Dendritic cell treated with granulocyte-macrophage colony-stimulating factor and Interleukin-4, amounts not matched to agents 40 ng/mL and 50 ng/mL, for 4 days (primary cell): ENCODE data around the gene KIAA1328.

Source experiments
- H3K27ac Mint-ChIP-seq: one replicate; pipeline ENCODE4 v1.8.0; 2022; ENCODE audit warnings: mild to moderate bottlenecking, mixed read lengths
- H3K27me3 Mint-ChIP-seq: one replicate; pipeline ENCODE4 v1.8.0; 2022; ENCODE audit warnings: mild to moderate bottlenecking, mixed read lengths
- H3K36me3 Mint-ChIP-seq: one replicate; pipeline ENCODE4 v1.8.0; 2022; ENCODE audit warnings: low read depth, mixed read lengths
- H3K4me1 Mint-ChIP-seq: one replicate; pipeline ENCODE4 v1.8.0; 2022; ENCODE audit warnings: low read depth, mixed read lengths
- H3K4me3 Mint-ChIP-seq: one replicate; pipeline ENCODE4 v1.8.0; 2022; ENCODE audit warnings: mild to moderate bottlenecking, moderate library complexity, mixed read lengths
- H3K9me3 Mint-ChIP-seq: one replicate; pipeline ENCODE4 v1.8.0; 2022; ENCODE audit warnings: mixed read lengths
- intact Hi-C: fragments of 100-400 bp; cut with micrococcal nuclease; formaldehyde crosslinking; loops from one replicate; pipeline ENCODE4 v1.15.0; 2022

The KIAA1328 gene

DNA sequence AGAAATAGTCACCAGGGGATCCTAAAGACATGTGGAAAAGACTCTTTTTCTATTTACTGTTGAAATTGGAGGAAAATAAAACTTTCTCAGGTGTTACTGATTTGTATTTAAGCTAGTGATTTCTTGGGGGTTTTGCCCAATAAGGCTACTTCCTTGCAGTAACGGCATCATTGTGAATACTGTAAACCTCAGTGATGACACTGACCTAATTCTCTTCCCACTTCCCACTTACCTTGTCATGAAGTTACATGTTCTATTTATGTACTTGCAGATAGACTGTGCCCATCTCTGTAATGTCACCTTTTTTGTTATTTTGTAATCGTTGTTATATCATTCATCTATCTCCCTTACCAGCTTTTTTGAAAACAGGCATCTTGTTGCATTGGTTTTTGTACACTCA lies 134.5 kb downstream of the KIAA1328 start:
- Mint-ChIP-seq H3K4me1 (no peaks in the 10 kb centered on the region), H3K27ac (no peak overlapping the region), H3K36me3 (peaks cover 22% of the 10 kb centered on the region), H3K9me3 (peaks cover 70% of the 10 kb centered on the region), H3K27me3 (no peaks in the 10 kb centered on the region), H3K4me3 (no peak overlapping the region)
- intact Hi-C loops, result no loop called here

DNA sequence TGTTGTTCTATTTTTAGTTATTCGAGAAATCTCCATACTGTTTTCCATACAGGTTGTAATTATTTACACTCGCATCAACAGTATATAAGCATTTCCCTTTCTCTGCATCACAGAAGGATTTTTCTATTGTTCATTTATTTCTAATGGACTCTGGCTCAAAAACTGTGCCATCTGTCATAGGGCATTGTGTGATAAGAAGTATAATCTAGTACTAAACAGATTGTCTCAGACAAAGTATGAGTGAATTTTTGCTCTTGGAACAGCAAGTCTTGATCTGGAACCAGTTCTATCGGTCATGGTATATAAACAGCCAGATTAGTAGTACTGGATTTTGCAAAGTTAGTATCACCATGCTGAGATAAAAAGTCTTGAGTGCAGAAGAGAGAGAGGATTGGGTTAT lies 145.8 kb downstream of the KIAA1328 start:
- H3K27ac Mint-ChIP-seq, result no peak overlapping the region
- H3K4me3 Mint-ChIP-seq, result no peak overlapping the region
- no peaks in the 10 kb centered on the region for H3K4me1 Mint-ChIP-seq
- intact Hi-C loops, result no loop called here
- no peaks in the 10 kb centered on the region for H3K36me3 Mint-ChIP-seq
- peaks cover 24% of the 10 kb centered on the region for H3K9me3 Mint-ChIP-seq
- no peaks in the 10 kb centered on the region for H3K27me3 Mint-ChIP-seq

- Mint-ChIP-seq H3K4me1 (no peaks in the 10 kb centered on the region), H3K27ac (no peak overlapping the region), H3K27me3 (no peaks in the 10 kb centered on the region), H3K4me3 (no peak overlapping the region), H3K36me3 (no peaks in the 10 kb centered on the region), H3K9me3 (peaks cover 8% of the 10 kb centered on the region)
- intact Hi-C loops, result no loop called here
These were observed 148.2 kb downstream of the KIAA1328 start for GRCh38 chr18:36977121-36977520.

- intact Hi-C loops, result no loop called here
- Mint-ChIP-seq H3K27me3 (no peaks in the 10 kb centered on the region), H3K4me1 (no peaks in the 10 kb centered on the region), H3K27ac (no peak overlapping the region), H3K4me3 (no peak overlapping the region), H3K9me3 (peaks cover 35% of the 10 kb centered on the region), H3K36me3 (no peaks in the 10 kb centered on the region)
These were observed 164.1 kb downstream of the KIAA1328 start for GRCh38 chr18:36993068-36993467.

GRCh38 chr18:37006742-37007141 lies 177.8 kb downstream of the KIAA1328 start:
- Mint-ChIP-seq H3K27me3 (no peaks in the 10 kb centered on the region), H3K36me3 (no peaks in the 10 kb centered on the region), H3K27ac (no peak overlapping the region), H3K4me3 (no peak overlapping the region), H3K9me3 (peaks cover 28% of the 10 kb centered on the region), H3K4me1 (no peaks in the 10 kb centered on the region)
- intact Hi-C loops, result no loop called here

- H3K9me3 Mint-ChIP-seq, result peaks cover 21% of the 10 kb centered on the region
- H3K4me1 Mint-ChIP-seq, result no peaks in the 10 kb centered on the region
- no peak overlapping the region for H3K4me3 Mint-ChIP-seq
- no peak overlapping the region for H3K27ac Mint-ChIP-seq
- no peaks in the 10 kb centered on the region for H3K36me3 Mint-ChIP-seq
- H3K27me3 Mint-ChIP-seq, result no peaks in the 10 kb centered on the region
- intact Hi-C loops, result no loop called here
These were observed 183.5 kb downstream of the KIAA1328 start for GRCh38 chr18:37012452-37012851.

DNA sequence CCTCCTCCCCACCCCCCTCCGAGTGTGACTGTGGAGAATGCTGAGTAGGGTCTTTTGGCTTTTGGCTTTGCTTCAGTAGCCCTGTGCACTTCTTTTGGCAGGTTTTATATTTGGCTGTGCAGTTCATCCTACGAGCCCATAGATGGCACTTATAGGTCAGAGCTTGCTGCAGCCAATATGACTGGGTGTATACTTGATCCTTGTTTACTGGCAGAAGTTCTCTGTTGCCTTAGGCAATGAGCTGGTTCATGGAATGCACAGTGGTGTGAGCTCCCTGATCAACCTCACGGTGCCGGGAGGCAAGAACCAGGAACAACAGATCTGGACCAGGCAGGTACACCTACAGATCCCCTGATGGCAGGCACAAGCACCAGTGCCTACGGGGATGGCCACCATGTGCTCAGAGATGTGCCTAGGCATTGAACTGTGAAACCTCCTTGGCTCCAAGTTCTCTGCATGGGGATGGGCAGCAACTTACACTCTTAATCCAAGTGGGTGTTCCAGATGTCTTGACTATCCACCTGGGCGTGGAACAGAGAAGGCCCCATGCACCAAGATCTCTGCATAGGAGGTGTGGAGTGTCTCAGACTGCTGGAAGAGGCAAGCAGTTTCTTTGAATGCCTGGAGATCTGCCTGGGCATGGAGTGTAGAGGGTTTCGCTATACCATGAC lies 190.4 kb downstream of the KIAA1328 start:
- intact Hi-C loops, result no loop called here
- Mint-ChIP-seq H3K9me3 (peaks cover 55% of the 10 kb centered on the region), H3K36me3 (peaks cover 6% of the 10 kb centered on the region), H3K4me1 (no peaks in the 10 kb centered on the region), H3K27me3 (no peaks in the 10 kb centered on the region), H3K27ac (no peak overlapping the region), H3K4me3 (no peak overlapping the region)

DNA sequence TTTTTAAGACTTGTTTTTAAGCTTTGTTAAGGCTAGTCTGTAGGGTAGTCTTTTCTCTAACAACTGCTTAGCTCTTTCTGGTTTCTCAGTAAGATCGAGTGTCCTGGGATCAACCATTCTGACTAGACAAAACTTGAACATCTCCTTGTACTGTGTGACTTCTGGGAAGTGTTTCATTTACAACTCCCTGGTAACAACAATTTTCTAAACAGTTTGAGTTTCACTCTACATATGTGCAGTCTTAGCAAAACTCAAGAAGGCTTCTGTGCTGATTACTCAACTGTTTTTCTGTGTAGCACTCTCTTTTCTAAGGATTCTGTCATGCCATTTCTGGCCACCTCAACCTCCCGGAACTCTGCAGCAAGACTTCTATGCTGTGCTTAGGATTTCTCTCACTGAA lies 204.5 kb downstream of the KIAA1328 start:
- H3K4me3 Mint-ChIP-seq, result no peak overlapping the region
- H3K27ac Mint-ChIP-seq, result no peak overlapping the region
- H3K27me3 Mint-ChIP-seq, result no peaks in the 10 kb centered on the region
- peaks cover 50% of the 10 kb centered on the region for H3K9me3 Mint-ChIP-seq
- H3K36me3 Mint-ChIP-seq, result no peaks in the 10 kb centered on the region
- no peaks in the 10 kb centered on the region for H3K4me1 Mint-ChIP-seq
- intact Hi-C loops, result no loop called here

DNA sequence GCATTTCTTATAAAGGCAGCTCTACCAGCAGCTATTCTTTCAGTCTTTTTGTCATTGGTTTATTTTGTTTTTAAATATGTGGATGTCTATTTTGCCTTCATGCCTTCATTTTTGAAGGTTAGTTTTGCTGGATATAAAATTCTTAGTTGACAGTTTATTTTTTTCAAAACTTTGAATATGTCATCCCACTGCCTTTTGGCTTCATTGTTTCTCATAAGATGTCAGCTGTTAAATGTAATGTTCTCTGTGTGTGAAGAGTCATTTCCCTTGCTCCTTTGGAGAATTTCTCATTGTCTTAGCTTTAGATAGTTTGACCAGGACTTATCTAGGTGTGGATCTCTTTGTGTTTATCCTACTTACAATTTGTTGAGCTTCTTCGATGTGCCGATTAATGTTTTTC lies 213.5 kb downstream of the KIAA1328 start:
- intact Hi-C loops, result no loop called here
- Mint-ChIP-seq H3K36me3 (no peaks in the 10 kb centered on the region), H3K27me3 (no peaks in the 10 kb centered on the region)

DNA sequence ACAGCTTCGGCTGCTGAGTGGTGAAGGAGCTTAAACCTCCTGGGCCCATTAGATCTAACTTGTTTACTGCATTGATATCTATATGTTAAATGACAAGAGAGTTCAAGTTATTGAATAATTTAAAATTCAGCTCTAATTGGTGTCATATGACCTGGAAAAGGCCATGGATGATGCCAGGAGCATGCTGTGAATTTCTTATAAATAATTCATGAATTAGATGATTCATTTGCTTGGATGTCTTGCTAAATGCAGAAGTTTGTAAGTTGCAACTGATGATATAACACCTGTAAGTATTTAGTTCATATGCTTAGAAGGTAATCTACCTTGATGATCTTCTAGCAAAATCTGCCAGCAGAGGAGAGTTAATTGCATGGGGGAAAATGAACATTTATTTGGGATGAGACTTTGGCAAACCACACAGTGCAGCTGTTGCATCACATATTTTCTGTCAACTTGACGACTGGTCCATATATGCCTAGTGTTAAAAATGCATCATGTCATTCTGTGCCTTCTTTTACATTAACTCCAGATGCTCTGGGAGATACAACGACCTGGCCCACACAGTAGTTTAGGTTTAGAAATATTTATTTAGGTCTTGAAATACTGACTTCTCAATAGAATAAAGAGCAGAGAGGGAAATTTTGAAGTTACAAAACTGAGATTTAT lies 226.3 kb downstream of the KIAA1328 start:
- intact Hi-C loops, result no loop called here
- H3K27me3 Mint-ChIP-seq, result no peaks in the 10 kb centered on the region
- no peak overlapping the region for H3K27ac Mint-ChIP-seq
- peaks cover 26% of the 10 kb centered on the region for H3K9me3 Mint-ChIP-seq
- no peaks in the 10 kb centered on the region for H3K4me1 Mint-ChIP-seq
- H3K36me3 Mint-ChIP-seq, result no peaks in the 10 kb centered on the region
- no peak overlapping the region for H3K4me3 Mint-ChIP-seq

More for the DNA sequence above, 213.5 kb downstream of the KIAA1328 start:
- Mint-ChIP-seq H3K27ac (no peak overlapping the region), H3K9me3 (peaks cover 36% of the 10 kb centered on the region), H3K4me3 (no peak overlapping the region), H3K4me1 (no peaks in the 10 kb centered on the region)

- Mint-ChIP-seq H3K4me3 (no peak overlapping the region), H3K27ac (no peak overlapping the region), H3K9me3 (no peaks in the 10 kb centered on the region), H3K27me3 (no peaks in the 10 kb centered on the region), H3K4me1 (no peaks in the 10 kb centered on the region), H3K36me3 (no peaks in the 10 kb centered on the region)
- intact Hi-C loops, result no loop called here
These were observed 235.3 kb downstream of the KIAA1328 start for GRCh38 chr18:37064187-37064586.

GRCh38 chr18:37065254-37065653 lies 236.3 kb downstream of the KIAA1328 start:
- Mint-ChIP-seq H3K4me1 (no peaks in the 10 kb centered on the region), H3K27ac (no peak overlapping the region), H3K9me3 (peaks cover 9% of the 10 kb centered on the region), H3K4me3 (no peak overlapping the region), H3K27me3 (no peaks in the 10 kb centered on the region), H3K36me3 (no peaks in the 10 kb centered on the region)
- intact Hi-C loops, result no loop called here

- no peaks in the 10 kb centered on the region for H3K36me3 Mint-ChIP-seq
- peaks cover 16% of the 10 kb centered on the region for H3K9me3 Mint-ChIP-seq
- H3K27ac Mint-ChIP-seq, result no peak overlapping the region
- intact Hi-C loops, result no loop called here
- no peak overlapping the region for H3K4me3 Mint-ChIP-seq
- H3K27me3 Mint-ChIP-seq, result no peaks in the 10 kb centered on the region
- no peaks in the 10 kb centered on the region for H3K4me1 Mint-ChIP-seq
These were observed 256.0 kb downstream of the KIAA1328 start for GRCh38 chr18:37084912-37085311.

- intact Hi-C loops, result no loop called here
- Mint-ChIP-seq H3K9me3 (peaks cover 15% of the 10 kb centered on the region), H3K4me3 (no peak overlapping the region), H3K27ac (no peak overlapping the region), H3K36me3 (no peaks in the 10 kb centered on the region), H3K27me3 (no peaks in the 10 kb centered on the region), H3K4me1 (no peaks in the 10 kb centered on the region)
These were observed 256.4 kb downstream of the KIAA1328 start for GRCh38 chr18:37085362-37085761.
